ENCODE data around the gene NAXD. TPM values are rescaled to one million over a fixed set of nuclear protein-coding genes. Genes with fewer than 3 reads are reported as not detected.

NAXD gene
- total RNA-seq, 1 experiment from 2014 or later = 18.7 TPM

GRCh38 chr13:110574161-110574560 is 41.2 kb upstream of the NAXD start:
- Histone ChIP-seq H3K79me2 (ENCODE audit: low read length) (no peaks in the 10 kb centered on the region), H3K27me3 (ENCODE audit: low read length) (no peaks in the 10 kb centered on the region), H3K4me2 (ENCODE audit: low read length) (no peak overlapping the region), H3K9me3 (ENCODE audit: low read length) (no peaks in the 10 kb centered on the region), H3K27ac (ENCODE audit: low read length) (no peak overlapping the region), H2AFZ (ENCODE audit: low read length) (no peak overlapping the region), H3K9me2 (replicated peaks; ENCODE audit: low read length) (no peaks in the 10 kb centered on the region), H3K4me1 (ENCODE audit: insufficient read depth, low read length) (no peaks in the 10 kb centered on the region), H4K20me1 (ENCODE audit: low read length) (no peaks in the 10 kb centered on the region), H3F3A (ENCODE audit: low read length, unreplicated experiment) (no peaks in the 10 kb centered on the region), H3K9ac (ENCODE audit: low read length) (no peak overlapping the region), H3K36me3 (ENCODE audit: low read depth, low read length) (no peaks in the 10 kb centered on the region), H3K4me3 (ENCODE audit: low read length) (no peak overlapping the region)
- ChIA-PET POLR2A (ENCODE audit: unreplicated experiment) (no interaction called here), CTCF (no interaction called here)
- no peak for TF ChIP-seq EZH2phosphoT487 (IDR thresholded peaks at IDR 0.05; ENCODE audit: borderline replicate concordance, low read length)
- TF ChIP-seq EZH2 (IDR thresholded peaks at IDR 0.05; ENCODE audit: low read length, unreplicated experiment) = no peak
- intact Hi-C loops (cut with micrococcal nuclease) = no loop called here
- ATAC-seq (no peak), DNase-seq (no peak)
- BruUV-seq (replicated peaks) = no TSS peak

GRCh38 chr13:110575322-110576069 is 39.8 kb upstream of the NAXD start:
- DNase-seq (no peak), ATAC-seq (no peak)
- H2AFZ ChIP-seq (ENCODE audit: low read length) = no peak overlapping the region
- no peaks in the 10 kb centered on the region for H3F3A ChIP-seq (ENCODE audit: low read length, unreplicated experiment)
- no peaks in the 10 kb centered on the region for H3K9me2 ChIP-seq (replicated peaks; ENCODE audit: low read length)
- no peaks in the 10 kb centered on the region for H4K20me1 ChIP-seq (ENCODE audit: low read length)
- BruUV-seq (replicated peaks) = no TSS peak
- H3K36me3 ChIP-seq (ENCODE audit: low read depth, low read length) = no peaks in the 10 kb centered on the region
- no peak overlapping the region for H3K4me2 ChIP-seq (ENCODE audit: low read length)
- no peak overlapping the region for H3K27ac ChIP-seq (ENCODE audit: low read length)
- no peaks in the 10 kb centered on the region for H3K9me3 ChIP-seq (ENCODE audit: low read length)
- intact Hi-C loops (cut with micrococcal nuclease) = no loop called here
- H3K79me2 ChIP-seq (ENCODE audit: low read length) = no peaks in the 10 kb centered on the region
- no peak overlapping the region for H3K4me3 ChIP-seq (ENCODE audit: low read length)
- H3K4me1 ChIP-seq (ENCODE audit: insufficient read depth, low read length) = no peaks in the 10 kb centered on the region
- no peaks in the 10 kb centered on the region for H3K27me3 ChIP-seq (ENCODE audit: low read length)
- TF ChIP-seq EZH2phosphoT487 (IDR thresholded peaks at IDR 0.05; ENCODE audit: borderline replicate concordance, low read length) = no peak
- no peak for TF ChIP-seq EZH2 (IDR thresholded peaks at IDR 0.05; ENCODE audit: low read length, unreplicated experiment)
- no peak for TF ChIP-seq CTCF (conservative IDR thresholded peaks at IDR 0.05; ENCODE audit: low read depth, low read length)
- H3K9ac ChIP-seq (ENCODE audit: low read length) = no peak overlapping the region
- POLR2A ChIA-PET (ENCODE audit: unreplicated experiment) = no interaction called here
- CTCF ChIA-PET = no interaction called here

- Histone ChIP-seq H4K20me1 (ENCODE audit: low read length) (no peaks in the 10 kb centered on the region), H2AFZ (ENCODE audit: low read length) (no peak overlapping the region), H3K79me2 (ENCODE audit: low read length) (no peaks in the 10 kb centered on the region), H3K4me1 (ENCODE audit: insufficient read depth, low read length) (no peaks in the 10 kb centered on the region), H3K9me2 (replicated peaks; ENCODE audit: low read length) (no peaks in the 10 kb centered on the region), H3K9ac (ENCODE audit: low read length) (no peak overlapping the region), H3K4me2 (ENCODE audit: low read length) (no peak overlapping the region), H3F3A (ENCODE audit: low read length, unreplicated experiment) (no peaks in the 10 kb centered on the region), H3K27ac (ENCODE audit: low read length) (no peak overlapping the region), H3K27me3 (ENCODE audit: low read length) (no peaks in the 10 kb centered on the region), H3K36me3 (ENCODE audit: low read depth, low read length) (no peaks in the 10 kb centered on the region), H3K9me3 (ENCODE audit: low read length) (no peaks in the 10 kb centered on the region), H3K4me3 (ENCODE audit: low read length) (no peak overlapping the region)
- no TSS peak for BruUV-seq (replicated peaks)
- DNase-seq = no peak
- TF ChIP-seq EZH2 (IDR thresholded peaks at IDR 0.05; ENCODE audit: low read length, unreplicated experiment) (no peak), CTCF (conservative IDR thresholded peaks at IDR 0.05; ENCODE audit: low read depth, low read length) (no peak), EZH2phosphoT487 (IDR thresholded peaks at IDR 0.05; ENCODE audit: borderline replicate concordance, low read length) (no peak)
- ATAC-seq = no peak
- intact Hi-C loops (cut with micrococcal nuclease) = no loop called here
- ChIA-PET CTCF (no interaction called here), POLR2A (ENCODE audit: unreplicated experiment) (no interaction called here)
Measured at GRCh38 chr13:110576070-110576394, 39.3 kb upstream of the NAXD start.
